ENCODE measurements around the gene MAGI2.

The MAGI2 gene

DNA sequence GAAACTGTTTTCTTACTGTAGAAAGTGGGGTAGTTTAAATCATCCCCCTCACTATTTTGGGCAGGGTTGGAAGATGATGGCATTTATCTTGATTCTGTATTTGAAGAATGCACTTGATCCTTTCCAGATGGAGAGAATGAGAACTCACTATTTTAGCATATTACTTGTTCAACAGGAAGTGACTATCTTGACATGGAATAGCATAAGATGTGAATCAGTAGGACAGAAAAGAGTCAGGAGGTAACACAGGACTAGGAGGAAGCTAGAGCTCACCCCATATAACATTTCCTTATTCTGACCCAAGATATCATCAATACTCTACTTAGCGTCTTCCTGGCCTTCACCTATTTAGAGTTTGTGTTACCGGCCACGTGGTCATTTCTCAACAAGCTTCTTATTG lies 1254.7 kb downstream of the MAGI2 start:
- no peak for DNase-seq

DNA sequence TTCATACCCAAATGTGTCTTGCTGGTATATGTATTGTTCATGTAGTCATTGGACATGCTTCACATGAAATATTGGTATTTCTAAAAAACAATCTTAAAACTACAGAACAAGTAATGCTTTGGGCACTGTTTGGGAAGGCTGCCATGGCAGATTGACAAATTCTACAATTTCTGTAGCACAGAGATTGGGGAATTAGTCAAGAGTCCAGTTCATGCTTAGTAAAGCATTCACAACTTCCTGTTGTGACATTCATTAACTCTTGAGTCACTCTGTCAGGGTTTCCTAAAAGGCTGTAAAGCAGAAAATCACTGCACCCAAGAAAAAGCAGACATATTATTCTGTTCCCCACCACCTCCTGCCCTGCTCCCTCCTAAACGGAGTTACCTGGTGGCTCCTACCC lies 1256.0 kb downstream of the MAGI2 start:
- DNase-seq = no peak

- DNase-seq = no peak
Observed at GRCh38 chr7:78195281-78195680, 1258.2 kb downstream of the MAGI2 start.

DNA sequence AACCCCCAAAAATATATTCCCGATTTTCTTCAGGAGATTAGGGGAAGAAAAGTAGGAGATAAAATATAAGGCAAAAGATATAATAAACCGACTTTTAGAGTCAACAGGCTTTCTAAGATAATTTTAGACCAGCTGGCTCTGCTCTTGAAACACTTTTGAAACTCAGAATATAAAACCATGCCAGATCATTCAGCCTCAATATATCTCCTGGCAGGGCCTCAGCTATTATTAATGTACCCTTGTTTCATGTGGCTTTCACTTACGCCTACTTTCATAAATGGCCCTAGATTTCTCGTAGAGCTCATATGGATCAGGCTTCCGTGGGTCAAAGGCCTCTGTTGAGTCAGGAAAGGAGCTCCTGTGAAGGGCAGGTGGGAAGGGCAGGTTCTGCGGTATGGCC lies 1258.9 kb downstream of the MAGI2 start:
- DNase-seq = no peak

DNA sequence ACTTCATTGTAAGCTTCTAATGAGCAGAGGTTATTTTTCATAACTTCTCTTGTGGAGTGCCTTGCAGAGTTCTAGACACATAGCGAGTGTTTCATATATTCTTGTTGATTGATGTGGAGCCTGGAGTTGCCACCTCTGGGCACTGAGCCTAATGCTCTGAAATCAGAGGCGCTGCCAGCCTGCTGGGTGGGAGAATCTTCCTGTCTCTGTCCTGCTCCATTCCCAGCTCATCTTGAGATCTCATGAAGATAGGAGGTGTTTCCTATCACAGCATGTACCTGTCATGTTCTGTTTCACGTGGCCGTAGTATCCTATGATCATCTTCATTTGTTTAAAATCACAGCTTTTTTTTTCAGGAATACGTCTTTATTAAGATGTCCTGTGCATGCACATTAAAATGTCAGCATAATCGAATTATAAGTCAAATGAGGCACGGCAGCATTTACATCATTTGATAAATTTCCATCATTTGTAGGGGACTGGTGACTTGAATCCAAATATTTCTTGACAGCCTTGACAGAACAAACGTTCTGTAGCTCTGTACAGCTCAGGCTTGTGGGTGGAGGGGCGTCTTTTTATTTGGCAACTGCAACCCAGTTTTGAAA lies 1261.9 kb downstream of the MAGI2 start:
- DNase-seq = no peak

DNA sequence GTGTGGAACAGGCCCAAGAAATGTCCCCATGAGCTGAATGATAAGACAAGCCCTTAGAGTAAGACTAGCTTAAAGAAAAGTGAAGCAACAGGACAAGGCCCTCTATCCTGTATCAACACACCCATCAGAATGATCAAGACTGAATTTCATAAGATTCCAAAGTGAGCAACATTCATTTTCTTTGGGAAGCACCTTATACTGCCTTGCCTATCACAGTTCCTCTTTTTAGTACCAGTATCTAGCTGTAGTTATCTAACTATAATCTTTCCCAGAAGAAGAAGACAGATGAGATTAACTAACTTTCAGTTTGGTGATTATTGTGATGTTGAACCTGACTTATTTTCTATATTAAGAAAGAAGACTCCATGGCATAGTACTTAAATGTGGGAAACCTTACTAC lies 1263.7 kb downstream of the MAGI2 start:
- no peak for DNase-seq

DNA sequence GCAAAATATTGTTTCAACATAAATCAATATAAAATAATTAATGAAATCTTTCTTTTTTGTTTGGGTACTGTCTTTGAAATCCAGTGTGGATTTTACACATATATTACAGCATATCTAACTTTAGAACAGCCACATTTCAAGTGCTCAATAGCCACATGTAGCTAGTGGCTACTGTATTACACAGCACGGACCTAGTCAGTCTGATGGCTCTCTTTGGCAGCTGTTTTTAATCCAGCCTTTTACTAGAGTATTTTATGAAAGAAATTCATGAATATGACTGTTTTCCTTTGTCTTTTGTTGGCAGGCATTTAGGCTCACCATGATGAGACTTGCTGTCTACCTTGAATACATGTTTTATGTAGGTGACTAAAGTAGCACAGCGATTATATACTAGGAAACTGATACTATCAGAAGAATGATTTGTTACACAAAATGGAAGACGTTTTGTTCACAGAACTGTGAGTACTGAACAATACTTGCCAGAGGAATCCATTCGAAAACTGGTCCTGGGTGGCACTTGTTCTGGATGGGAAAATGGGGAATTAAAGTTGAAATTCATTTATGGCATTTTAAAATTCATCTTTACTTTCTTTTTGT lies 1268.2 kb downstream of the MAGI2 start:
- no peak for DNase-seq

- no peak for DNase-seq
Observed at GRCh38 chr7:78184299-78184698, 1269.2 kb downstream of the MAGI2 start.

DNA sequence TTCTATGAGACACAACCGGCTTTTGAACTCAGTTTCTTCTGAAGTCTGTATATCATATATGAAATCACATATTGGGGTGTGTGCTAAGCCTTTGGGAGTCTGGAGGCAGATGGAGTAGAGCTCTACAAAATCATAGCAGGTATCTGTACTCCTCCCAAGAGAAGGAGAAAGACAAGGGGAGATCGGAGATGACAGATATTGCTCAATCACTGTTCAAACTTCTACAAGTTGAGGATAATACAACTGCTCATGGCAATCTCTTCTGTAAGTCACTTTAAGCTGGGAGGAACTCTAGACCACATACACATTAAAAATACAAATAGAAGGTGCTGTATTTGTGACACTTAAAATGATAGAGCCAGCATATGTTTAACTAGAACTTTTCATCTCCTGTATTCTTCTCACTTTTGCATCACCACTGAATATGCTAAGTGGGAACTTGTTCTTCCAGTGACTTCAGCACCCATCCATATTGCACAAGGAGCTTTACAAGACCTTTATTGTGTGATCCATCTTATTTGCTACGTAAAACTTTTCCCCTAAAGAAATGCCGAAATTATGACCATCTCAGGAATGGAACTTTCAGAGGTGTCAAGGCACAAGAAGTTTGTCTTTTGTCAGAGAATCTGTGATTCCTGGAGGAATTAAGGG lies 1273.5 kb downstream of the MAGI2 start:
- DNase-seq = no peak

GRCh38 chr7:78179211-78179610 lies 1274.3 kb downstream of the MAGI2 start:
- no peak for DNase-seq

DNA sequence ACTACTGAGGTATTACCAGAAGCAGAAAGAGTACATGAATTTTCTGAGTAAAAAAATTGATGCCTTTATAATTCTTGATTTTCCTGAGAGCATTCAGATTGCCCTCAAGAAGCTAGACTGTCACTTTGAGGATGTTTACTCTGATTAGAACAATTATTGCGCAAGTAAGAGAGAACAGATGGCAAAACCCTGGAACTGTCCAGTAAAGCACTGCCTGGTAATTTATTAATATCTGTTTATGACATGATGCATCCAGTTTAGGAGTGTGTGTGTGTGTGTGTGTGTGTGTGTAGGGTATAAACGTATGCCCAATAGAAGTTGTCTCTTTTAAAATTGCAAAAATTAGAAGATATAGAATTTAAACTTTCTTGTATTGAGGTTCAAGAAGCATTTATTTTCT lies 1275.1 kb downstream of the MAGI2 start:
- DNase-seq = no peak

DNA sequence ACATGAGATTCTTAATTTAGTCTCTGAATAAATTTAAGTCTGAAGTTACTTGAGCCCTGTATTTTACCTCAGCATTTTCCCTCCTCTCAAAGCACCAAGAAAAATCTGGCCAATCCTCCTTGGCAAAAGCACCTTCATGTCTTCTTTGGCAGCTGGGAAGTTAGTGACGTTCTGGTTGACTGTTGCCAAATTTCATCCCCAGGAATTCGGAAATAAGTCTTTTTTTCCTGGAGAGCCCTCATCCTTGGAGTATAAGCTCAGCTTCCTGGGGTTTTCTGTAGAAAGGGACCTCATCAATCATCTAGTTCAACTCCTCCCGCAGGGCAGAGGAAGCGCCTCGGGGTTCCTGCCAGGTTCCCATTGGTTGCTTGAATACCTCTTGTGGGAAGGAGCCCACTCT lies 1277.3 kb downstream of the MAGI2 start:
- DNase-seq = no peak

DNA sequence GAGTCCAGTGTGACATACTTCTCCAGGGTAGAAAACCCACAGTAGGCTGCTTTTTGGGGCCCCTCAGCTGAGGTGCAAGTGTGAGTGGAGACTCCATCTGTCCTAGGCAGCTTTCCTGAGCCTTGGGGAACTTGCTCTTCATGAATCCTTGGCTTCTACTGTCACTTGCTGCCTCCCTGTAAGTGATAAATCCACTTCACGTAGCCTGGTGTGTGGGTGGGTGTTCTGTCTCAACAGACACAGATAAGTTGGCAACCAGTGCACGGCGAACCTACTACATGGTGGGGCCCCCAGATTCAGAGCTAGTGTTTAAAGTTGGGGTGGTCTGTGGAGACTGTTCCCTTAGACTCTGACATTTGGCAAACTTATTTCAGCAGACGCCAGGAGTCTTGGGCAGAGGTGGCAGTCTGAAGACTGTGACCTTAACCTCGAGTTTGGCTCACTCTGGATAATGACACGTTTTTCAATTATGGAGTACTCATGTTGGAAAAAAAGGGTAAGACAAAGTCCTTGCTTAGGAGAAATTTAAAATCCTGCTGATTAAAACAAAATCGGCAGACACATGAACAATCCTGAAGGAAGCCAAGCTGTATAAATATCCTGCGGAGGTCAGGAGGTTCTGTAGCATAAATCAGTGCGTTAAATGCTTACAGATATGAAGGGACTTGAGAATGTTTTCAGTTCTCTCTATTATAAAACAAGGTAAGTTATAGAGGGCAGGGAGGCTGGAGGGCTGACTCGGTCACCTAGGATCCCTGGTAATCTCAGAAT lies 1278.0 kb downstream of the MAGI2 start:
- DNase-seq = no peak

GRCh38 chr7:78173666-78174065 lies 1279.8 kb downstream of the MAGI2 start:
- no peak for DNase-seq

DNA sequence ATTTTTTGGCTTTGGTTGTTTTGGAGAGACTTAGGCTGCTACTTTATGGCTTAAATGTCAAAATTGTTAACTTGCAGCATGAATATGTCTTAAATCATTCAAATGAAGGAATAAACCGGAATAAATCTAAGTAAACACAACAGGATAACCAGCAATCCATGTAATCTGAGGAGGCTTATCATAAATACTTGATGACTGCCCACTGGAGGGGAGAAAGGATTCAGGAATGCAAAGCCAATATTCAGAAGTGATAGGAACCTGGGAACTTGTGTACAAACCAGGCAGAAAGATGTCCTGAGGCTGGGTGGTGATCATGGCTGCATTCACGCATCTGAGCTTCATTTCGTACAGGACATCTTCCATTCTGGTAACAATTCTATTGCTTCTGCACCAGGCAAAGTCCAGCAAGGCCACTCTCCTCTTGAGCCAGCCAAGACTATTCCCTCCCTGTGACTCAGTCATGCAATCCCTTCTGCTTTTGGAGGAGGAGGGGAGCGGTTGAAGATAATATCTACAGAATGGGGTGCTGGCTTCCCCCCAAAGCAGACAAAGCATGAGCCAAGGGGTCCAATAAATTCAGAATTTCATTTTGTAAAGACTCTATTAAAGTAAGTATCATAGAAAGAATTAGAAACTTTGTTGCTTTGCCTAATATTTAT lies 1280.4 kb downstream of the MAGI2 start:
- DNase-seq = no peak

- no peak for DNase-seq
Observed at GRCh38 chr7:78172267-78172757, 1281.2 kb downstream of the MAGI2 start.

- no peak for DNase-seq
Observed at GRCh38 chr7:78171398-78171797, 1282.1 kb downstream of the MAGI2 start.

GRCh38 chr7:78170815-78171214 lies 1282.7 kb downstream of the MAGI2 start:
- no peak for DNase-seq

GRCh38 chr7:78169992-78170391 lies 1283.5 kb downstream of the MAGI2 start:
- DNase-seq = no peak

DNA sequence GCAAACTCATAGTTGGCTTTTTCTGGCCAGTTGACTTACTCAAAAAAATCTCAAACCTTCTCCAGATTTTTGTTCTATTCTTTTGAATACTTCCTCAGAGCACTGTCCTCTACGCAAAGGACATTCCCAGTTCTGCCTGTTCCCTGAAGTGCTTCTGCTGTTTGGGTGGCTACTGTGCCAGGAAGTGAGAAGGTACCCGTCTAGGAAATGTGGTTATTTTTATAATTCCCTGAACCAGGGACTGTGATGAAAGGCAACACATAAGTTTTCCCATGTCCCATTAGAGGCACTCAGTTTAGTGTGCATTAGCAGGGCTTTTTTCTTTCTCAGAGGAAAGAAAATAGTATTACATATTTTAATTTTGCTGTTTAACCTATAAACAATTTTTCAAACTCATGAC lies 1284.6 kb downstream of the MAGI2 start:
- DNase-seq = no peak

- no peak for DNase-seq
Observed at GRCh38 chr7:78167860-78168259, 1285.6 kb downstream of the MAGI2 start.

- DNase-seq = no peak
Observed at GRCh38 chr7:78165854-78166253, 1287.6 kb downstream of the MAGI2 start.

DNA sequence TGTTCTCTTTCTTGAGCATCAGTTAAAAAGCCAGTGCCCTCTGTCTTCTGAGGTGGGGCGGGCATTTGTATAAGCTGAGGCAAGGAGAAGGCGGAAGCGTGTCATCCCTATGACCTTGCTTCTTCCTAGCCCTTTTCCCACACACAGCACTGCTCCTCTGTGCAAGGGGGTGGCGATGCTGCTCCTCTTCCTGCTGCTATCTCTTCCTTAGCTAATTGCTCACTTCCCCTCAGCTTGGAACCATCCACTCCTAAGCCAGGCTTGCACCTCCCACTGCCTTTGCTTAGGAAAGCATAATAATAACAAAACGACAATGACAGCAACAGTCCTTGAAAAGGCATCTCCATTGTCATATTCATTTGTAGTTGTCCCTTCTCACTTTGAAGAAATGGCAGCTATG lies 1288.0 kb downstream of the MAGI2 start:
- no peak for DNase-seq
